GM12878 (cell line): ENCODE measurements around the gene MAP4K4. TPM values are rescaled to one million over a fixed set of nuclear protein-coding genes. Genes with fewer than 3 reads are reported as not detected.

Experiments
- ASH2L ChIP-seq: fragments of 300-600, 200-600 bp; sonication (generic); IDR thresholded peaks from 2 replicates; pipeline ENCODE4 v1.6.1; 2017; ENCODE audit warnings: low read depth, mild to moderate bottlenecking, borderline replicate concordance
- BCL11A ChIP-seq: IDR thresholded peaks from 2 replicates; pipeline ENCODE4 v1.6.1; 2011; ENCODE audit warnings: low read depth, low read length
- GABPA ChIP-seq: IDR thresholded peaks from 2 replicates; pipeline ENCODE4 v1.6.1; 2014; ENCODE audit warnings: antibody characterized with exemption, low read depth, mild to moderate bottlenecking, inconsistent platforms
- PAX5 ChIP-seq: IDR thresholded peaks from 2 replicates; pipeline ENCODE4 v1.6.1; 2011; ENCODE audit warnings: low read depth, low read length, borderline replicate concordance
- POLR2AphosphoS2 ChIP-seq: IDR thresholded peaks from 2 replicates; pipeline ENCODE4 v1.6.1; 2011; ENCODE audit warnings: low read depth, mild to moderate bottlenecking, low read length, improper control_type of control experiment, moderate library complexity
- POLR2AphosphoS5 ChIP-seq: IDR thresholded peaks from 2 replicates; pipeline ENCODE4 v1.6.1; 2011; ENCODE audit warnings: mild to moderate bottlenecking, low read length, inconsistent platforms
- RAD21 ChIP-seq: IDR thresholded peaks from 2 replicates; pipeline ENCODE4 v1.6.1; 2011; ENCODE audit warnings: mild to moderate bottlenecking, low read depth, low read length, moderate library complexity; ENCODE audit not compliant: insufficient read depth
- RCOR1 ChIP-seq: conservative IDR thresholded peaks from 2 replicates; pipeline ENCODE4 v1.6.1; 2012; ENCODE audit warnings: low read depth, low read length, improper control_type of control experiment
- SMC3 ChIP-seq: IDR thresholded peaks from 2 replicates; pipeline ENCODE4 v1.6.1; 2011; ENCODE audit warnings: low read length, improper control_type of control experiment, borderline replicate concordance
- USF1 ChIP-seq: IDR thresholded peaks from 2 replicates; pipeline ENCODE4 v1.6.1; 2011; ENCODE audit warnings: borderline replicate concordance, low read depth, mild to moderate bottlenecking, moderate library complexity, mixed read lengths, low read length; ENCODE audit not compliant: insufficient read depth; ENCODE audit errors: extremely low read length
- YY1 ChIP-seq: IDR thresholded peaks from 2 replicates; pipeline ENCODE4 v1.6.1; 2011; ENCODE audit warnings: low read depth, mild to moderate bottlenecking, low read length
- ZNF274 ChIP-seq: IDR thresholded peaks from one replicate; pipeline ENCODE4 v1.8.0; 2011; ENCODE audit not compliant: insufficient read length, insufficient read depth
- polyA plus RNA-seq, 11 experiments: library from polyadenylated mRNA; depleted of rRNA in 4 of 11; unstranded in 6 of 11; stranded (reverse) in 5 of 11; fragments of >200 nt; fragmentation: Nextera tagmentation in 4 of 11; fragmentation: Illumina TruSeq in 1 of 11; extraction: Ambion mirVana in 4 of 11; extraction: Trizol in 1 of 11; gene quantifications; 1 replicate in 1 of 11; 2 replicates in 10 of 11; pipeline versions ENCODE4 v1.2.1 to v1.2.3, GENCODE V29; 2011 to 2016; ENCODE audit warnings: inconsistent platforms in 2 of 11, missing spikeins in 2 of 11, low read depth in 1 of 11
- total RNA-seq, 4 experiments: library from RNA; depleted of rRNA in 3 of 4; stranded (reverse); fragments of >200 nt in 3 of 4; fragmentation: Illumina TruSeq in 1 of 4; extraction: Trizol in 1 of 4; gene quantifications; 2 replicates each; pipeline versions ENCODE4 v1.2.1 to v1.2.3, GENCODE V29; 2013 to 2021
- TF ChIP-seq, protein P1 (sequence below): fragments of 450-650 bp; IDR thresholded peaks from 2 replicates; pipeline ENCODE4 v1.6.1; 2018; ENCODE audit warnings: mild to moderate bottlenecking, low read depth, moderate library complexity; ENCODE audit not compliant: partially characterized antibody
- TF ChIP-seq, protein P2 (sequence below): fragments of 450-650 bp; IDR thresholded peaks from 2 replicates; pipeline ENCODE4 v1.6.1; 2018; ENCODE audit warnings: borderline replicate concordance, mild to moderate bottlenecking; ENCODE audit not compliant: partially characterized antibody

MAP4K4 gene
- total and polyA plus RNA-seq, 10 of the 15 experiments (the other 5 are each of a cell fraction or from before 2014, with no cell fraction given): 1.9 to 50.4 (median 9.7) TPM

DNA sequence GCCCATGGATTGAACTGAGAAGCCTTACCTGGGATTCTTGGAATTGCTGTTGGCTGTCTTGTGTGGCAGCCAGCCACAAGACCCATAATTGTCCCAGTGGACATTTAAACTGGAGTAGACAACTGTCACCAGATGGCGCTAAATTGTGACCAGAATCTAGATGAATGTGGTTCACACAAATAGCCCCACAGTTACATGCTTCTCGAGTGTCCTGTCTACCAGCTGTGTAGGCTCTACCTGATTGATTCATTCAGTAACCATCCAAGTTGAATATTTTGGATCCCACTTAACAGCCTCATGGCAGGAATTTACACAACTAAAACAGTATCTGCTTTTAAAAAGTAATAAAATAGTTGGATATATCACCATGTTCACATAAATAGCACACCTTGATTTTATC, 73.2 kb downstream of the MAP4K4 start (continued):
- peak; percentile 52 for TF ChIP-seq RAD21
- TF ChIP-seq ASH2L: no peak
- TF ChIP-seq BCL11A: no peak
- TF ChIP-seq, protein P1, sequence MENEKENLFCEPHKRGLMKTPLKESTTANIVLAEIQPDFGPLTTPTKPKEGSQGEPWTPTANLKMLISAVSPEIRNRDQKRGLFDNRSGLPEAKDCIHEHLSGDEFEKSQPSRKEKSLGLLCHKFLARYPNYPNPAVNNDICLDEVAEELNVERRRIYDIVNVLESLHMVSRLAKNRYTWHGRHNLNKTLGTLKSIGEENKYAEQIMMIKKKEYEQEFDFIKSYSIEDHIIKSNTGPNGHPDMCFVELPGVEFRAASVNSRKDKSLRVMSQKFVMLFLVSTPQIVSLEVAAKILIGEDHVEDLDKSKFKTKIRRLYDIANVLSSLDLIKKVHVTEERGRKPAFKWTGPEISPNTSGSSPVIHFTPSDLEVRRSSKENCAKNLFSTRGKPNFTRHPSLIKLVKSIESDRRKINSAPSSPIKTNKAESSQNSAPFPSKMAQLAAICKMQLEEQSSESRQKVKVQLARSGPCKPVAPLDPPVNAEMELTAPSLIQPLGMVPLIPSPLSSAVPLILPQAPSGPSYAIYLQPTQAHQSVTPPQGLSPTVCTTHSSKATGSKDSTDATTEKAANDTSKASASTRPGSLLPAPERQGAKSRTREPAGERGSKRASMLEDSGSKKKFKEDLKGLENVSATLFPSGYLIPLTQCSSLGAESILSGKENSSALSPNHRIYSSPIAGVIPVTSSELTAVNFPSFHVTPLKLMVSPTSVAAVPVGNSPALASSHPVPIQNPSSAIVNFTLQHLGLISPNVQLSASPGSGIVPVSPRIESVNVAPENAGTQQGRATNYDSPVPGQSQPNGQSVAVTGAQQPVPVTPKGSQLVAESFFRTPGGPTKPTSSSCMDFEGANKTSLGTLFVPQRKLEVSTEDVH: no peak
- peak; percentile 36; the same call in 1 of the 2 replicates for TF ChIP-seq YY1
- TF ChIP-seq USF1: no peak
- no peak for TF ChIP-seq POLR2AphosphoS5
- TF ChIP-seq, protein P2, sequence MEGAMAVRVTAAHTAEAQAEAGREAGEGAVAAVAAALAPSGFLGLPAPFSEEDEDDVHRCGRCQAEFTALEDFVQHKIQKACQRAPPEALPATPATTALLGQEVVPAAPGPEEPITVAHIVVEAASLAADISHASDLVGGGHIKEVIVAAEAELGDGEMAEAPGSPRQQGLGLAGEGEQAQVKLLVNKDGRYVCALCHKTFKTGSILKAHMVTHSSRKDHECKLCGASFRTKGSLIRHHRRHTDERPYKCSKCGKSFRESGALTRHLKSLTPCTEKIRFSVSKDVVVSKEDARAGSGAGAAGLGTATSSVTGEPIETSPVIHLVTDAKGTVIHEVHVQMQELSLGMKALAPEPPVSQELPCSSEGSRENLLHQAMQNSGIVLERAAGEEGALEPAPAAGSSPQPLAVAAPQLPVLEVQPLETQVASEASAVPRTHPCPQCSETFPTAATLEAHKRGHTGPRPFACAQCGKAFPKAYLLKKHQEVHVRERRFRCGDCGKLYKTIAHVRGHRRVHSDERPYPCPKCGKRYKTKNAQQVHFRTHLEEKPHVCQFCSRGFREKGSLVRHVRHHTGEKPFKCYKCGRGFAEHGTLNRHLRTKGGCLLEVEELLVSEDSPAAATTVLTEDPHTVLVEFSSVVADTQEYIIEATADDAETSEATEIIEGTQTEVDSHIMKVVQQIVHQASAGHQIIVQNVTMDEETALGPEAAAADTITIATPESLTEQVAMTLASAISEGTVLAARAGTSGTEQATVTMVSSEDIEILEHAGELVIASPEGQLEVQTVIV: no peak
- no peak for TF ChIP-seq ZNF274
- peak; percentile 73; the same call in 1 of the 2 replicates for TF ChIP-seq SMC3
- TF ChIP-seq POLR2AphosphoS2: no peak
- TF ChIP-seq PAX5: no peak
- no peak for TF ChIP-seq GABPA
- TF ChIP-seq RCOR1: no peak
